NK-92 (cell line): ENCODE data around the gene CASP5.
"Not testable (repeated sequence)": the region's sequence is repeated elsewhere in the genome, so short reads cannot be mapped to it uniquely, and the experiment has no call there.

Experiments used
- DNase-seq: peaks from one replicate; lab custom pipeline; 2025; ENCODE audit not compliant: unreplicated experiment; lab: John Stamatoyannopoulos, UW

Gene CASP5

GRCh38 chr11:105033781-105034180 is 10.8 kb upstream of the CASP5 start:
- no peak for DNase-seq

GRCh38 chr11:105033343-105033742 is 10.4 kb upstream of the CASP5 start:
- no peak for DNase-seq

- no peak for DNase-seq
Observed at GRCh38 chr11:105032495-105032894, 9.5 kb upstream of the CASP5 start.

- no peak for DNase-seq
Observed at GRCh38 chr11:105027678-105028077, 4.7 kb upstream of the CASP5 start.

- no peak for DNase-seq
Observed at GRCh38 chr11:105024394-105024793, 1.4 kb upstream of the CASP5 start.

GRCh38 chr11:105022527-105022926 is 441 bp downstream of the CASP5 start:
- DNase-seq = no peak

- no peak for DNase-seq
Observed at GRCh38 chr11:105007463-105007862, 15.5 kb downstream of the CASP5 start.

- no peak for DNase-seq
Observed at GRCh38 chr11:105005451-105005845, 17.5 kb downstream of the CASP5 start.

- DNase-seq = no peak
Observed at GRCh38 chr11:105004021-105004420, 18.9 kb downstream of the CASP5 start.

- DNase-seq = no peak
Observed at GRCh38 chr11:105003151-105003550, 19.8 kb downstream of the CASP5 start.

GRCh38 chr11:105000797-105001196 is 22.2 kb downstream of the CASP5 start:
- no peak for DNase-seq

GRCh38 chr11:105000167-105000566 is 22.8 kb downstream of the CASP5 start:
- DNase-seq = no peak

GRCh38 chr11:104999721-105000120 is 23.2 kb downstream of the CASP5 start:
- no peak for DNase-seq

- no peak for DNase-seq
Observed at GRCh38 chr11:104997288-104997687, 25.7 kb downstream of the CASP5 start.

- DNase-seq = no peak
Observed at GRCh38 chr11:104995001-104995408, 28.0 kb downstream of the CASP5 start.

GRCh38 chr11:104992781-104993180 is 30.2 kb downstream of the CASP5 start:
- no peak for DNase-seq

- no peak for DNase-seq
Observed at GRCh38 chr11:104991994-104992393, 31.0 kb downstream of the CASP5 start.

GRCh38 chr11:104984808-104985207 is 38.2 kb downstream of the CASP5 start:
- DNase-seq = no peak

- no peak for DNase-seq
Observed at GRCh38 chr11:104979839-104980238, 43.1 kb downstream of the CASP5 start.

- DNase-seq = no peak
Observed at GRCh38 chr11:104973616-104974015, 49.4 kb downstream of the CASP5 start.

- not testable (repeated sequence) for DNase-seq
Observed at GRCh38 chr11:104972924-104973323, 50.0 kb downstream of the CASP5 start.

GRCh38 chr11:104970756-104971155 is 52.2 kb downstream of the CASP5 start:
- DNase-seq = no peak

GRCh38 chr11:104968856-104969776 is 53.9 kb downstream of the CASP5 start:
- no peak for DNase-seq
